HG02571 (cell line): ENCODE results near the gene PIK3R5.
A peak's percentile ranks its signal among the peaks of the same experiment; 100 is the strongest.
"Not testable (repeated sequence)": the region's sequence is repeated elsewhere in the genome, so short reads cannot be mapped to it uniquely, and the experiment has no call there.

ENCODE experiments used
- ATAC-seq: cut with Tn5 transposase; IDR thresholded peaks from one replicate; pipeline ENCODE4 v1.9.1; 2021; ENCODE audit warnings: mild to moderate bottlenecking, moderate library complexity; ENCODE audit not compliant: unreplicated experiment

The PIK3R5 gene

DNA sequence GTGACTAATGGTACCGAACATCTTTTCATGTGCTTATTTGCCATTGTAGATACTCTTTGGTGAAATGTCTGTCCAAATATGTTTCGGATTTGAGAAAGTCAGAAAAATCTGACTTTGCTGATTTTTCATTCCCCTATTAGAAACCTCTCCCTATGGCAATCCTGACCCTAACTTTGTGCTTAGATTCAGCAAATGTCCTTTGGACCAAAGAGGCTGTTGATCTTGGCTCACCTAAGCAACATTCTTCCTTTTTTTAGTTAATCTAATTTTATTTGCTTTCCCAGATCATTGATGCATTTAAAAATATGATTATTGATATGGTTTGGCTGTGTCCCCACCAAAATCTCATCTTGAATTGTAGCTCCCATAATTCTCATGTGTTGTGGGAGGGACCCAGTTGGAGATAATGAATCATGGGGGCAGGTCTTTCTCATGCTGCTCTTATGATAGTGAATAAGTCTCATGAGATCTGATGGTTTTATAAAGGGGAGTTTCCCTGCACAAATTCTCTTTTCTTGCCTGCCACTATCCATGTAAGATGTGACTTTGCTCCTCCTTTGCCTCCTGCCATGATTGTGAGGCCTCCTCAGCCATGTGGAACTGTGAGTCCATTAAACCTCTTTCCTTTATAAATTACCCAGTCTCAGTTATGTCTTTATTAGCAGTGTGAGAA is 22.9 kb upstream of the PIK3R5 start:
- ATAC-seq = not testable (repeated sequence)

GRCh38 chr17:8986295-8986694 is 20.8 kb upstream of the PIK3R5 start:
- ATAC-seq = no peak

DNA sequence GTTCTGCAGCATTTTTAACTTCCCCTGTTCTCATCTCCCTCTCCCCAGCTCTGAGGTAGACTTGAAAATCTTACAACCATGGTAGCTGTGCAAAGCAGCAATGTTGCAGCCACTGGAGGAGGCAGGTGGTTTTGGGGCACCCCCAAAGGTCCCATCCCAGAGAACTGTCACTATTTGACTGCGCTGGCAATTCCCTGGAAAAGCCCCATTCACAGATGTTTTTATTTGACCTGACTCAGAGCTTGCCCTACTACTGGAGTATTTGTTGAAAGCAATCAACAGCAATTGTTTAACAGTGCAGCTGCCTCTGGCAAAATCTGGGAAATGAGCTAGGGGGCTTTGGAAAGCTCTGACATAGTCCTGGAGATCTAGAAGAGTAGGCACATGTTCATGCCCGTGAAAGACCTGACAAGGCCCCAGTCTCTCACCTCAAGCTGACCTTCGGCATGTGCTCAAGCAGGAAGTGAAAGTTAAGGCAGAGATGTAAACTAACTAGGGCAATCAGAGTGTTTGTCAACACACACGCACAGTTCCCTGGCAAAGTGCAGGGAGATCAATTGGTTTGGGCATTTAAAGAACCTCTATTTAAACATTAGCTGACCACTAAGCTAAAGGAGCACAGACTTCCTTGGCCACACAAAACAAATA is 19.7 kb upstream of the PIK3R5 start:
- no peak for ATAC-seq

DNA sequence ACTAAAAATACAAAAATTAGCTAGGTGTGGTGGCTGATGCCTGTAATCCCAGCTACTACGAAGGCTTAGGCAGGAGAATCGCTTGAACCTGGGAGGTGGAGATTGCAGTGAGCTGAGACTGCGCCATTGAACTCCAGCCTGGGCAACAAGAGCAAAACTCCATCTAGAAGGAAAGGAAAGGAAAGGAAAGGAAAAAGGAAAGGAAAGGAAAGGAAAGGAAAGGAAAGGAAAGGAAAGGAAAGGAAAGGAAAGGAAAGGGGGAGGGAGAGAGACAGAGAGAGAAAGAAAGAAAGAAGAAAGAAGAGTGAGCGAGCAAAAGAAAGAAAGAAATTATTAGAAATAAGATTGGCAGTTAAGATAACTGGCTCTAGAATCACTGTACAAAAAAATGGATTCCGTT is 18.7 kb upstream of the PIK3R5 start:
- not testable (repeated sequence) for ATAC-seq

DNA sequence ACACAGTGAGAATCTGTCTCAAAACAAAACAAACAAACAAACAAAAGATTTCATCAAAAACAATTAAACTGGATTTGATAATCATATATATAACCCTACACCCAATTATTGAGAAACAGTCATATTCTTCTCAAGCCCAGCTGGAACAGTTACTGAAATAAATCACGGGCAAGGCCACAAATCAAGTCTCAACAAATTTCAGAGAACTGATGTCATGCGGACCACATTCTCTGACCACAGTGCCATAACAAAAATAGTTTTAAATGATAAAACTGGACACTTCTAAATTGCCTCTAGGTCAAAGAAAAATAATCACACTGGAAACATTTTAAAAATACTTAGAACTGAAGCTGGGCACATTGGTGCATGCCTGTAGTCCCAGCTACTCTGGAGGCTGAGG is 15.9 kb upstream of the PIK3R5 start:
- ATAC-seq = no peak

DNA sequence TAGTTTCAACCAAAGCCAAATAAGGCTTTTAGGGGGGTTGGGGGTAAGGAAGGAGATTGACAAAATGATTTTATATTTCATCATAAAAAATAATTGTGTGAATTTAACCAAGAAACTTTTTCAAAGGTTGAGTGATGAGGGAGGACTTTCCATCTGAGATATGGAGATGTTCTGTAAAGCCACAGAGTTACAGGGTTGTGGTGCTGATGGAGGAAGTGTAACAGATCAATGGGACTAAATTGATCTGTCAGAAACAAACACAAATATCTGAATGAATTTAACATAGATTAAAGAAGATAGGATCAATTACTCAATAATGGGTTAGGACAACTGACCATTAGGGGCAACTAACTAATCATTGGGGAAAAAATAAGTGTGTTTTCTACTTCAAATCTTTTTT is 14.2 kb upstream of the PIK3R5 start:
- ATAC-seq = no peak

DNA sequence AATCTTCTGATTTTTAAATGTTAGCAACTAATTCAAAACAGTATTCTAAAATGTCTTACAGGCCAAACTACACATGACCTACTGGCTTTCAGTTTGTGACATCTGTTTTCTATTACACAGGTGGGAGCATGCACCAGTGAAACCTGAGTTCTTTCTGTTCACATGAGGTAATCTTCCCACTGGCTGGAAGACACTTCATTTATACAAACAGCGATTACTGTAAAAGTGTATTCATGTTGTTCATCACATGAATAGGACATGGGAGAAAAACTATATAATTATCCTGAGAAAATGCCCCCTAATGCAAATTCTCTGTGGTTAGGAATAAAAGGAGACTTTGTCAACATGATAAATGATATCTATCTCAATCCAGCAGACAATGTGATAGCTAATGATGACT is 11.1 kb upstream of the PIK3R5 start:
- no peak for ATAC-seq

DNA sequence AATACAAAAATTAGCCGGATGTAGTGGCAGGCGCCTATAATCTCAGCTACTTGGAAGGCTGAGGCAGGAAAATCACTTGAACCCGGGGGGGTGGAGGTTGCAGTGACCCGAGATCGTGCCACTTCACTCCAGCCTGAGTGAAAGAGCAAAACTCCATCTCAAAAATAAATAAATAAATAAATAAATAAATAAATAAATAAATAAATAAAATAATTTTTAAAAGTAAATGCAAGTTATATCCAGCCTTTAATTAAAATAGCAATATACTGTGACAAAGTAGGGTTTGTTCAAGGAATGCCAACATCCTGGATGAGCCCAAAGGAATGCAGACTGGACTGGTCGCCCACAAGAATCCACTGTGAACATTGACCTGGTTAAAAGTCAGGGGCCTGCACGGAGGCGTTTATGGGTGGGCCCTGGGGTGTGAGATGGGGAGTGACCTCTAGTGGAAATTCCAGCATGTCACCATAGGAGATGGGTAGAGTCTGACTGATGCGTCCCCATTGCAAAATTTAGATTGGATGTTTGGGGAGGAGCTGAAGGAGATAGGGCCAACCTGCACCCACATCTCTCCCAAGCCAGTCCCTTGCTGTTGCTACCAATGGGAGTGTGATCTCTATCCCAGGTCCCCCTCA is 9.7 kb upstream of the PIK3R5 start:
- no peak for ATAC-seq

DNA sequence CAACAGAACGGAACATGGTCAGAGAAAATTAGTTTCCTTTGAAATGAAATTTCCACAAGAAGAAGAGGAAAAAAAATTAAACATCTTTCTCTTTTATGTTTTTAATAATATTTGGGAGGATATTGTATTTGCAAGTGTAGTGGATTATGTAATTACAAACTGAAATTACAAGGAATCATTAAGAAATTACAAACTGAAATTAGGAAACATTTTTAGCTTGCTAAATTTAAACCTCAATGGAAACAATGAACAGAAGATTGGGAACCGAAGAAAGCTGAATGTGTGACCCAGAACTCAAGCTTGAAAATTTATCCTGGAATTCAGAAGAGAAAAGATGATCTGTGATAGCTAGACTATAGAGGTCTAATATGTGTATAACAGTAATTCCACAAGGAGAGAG is 4.4 kb upstream of the PIK3R5 start:
- ATAC-seq = no peak

DNA sequence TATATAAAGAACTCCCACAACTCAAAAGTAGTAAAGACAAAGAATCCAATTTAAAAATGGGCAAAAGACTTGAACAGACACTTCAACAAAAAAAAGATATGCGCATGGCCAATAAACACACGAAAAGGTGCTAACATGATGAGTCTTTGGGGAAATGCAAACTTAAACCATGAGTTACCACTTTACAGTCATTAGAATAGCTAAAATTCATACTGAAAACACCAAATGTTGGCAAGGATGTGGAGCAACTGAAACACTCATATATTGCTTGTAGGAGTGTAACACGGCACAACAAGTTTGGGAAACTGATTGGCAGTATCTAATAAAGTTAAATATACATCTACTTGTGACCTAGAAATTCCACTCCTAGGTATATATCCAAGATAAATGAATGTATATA is 3.0 kb upstream of the PIK3R5 start:
- no peak for ATAC-seq

- ATAC-seq = no peak
Measured at GRCh38 chr17:8967861-8968260, 2.4 kb upstream of the PIK3R5 start.

- ATAC-seq = no peak
Measured at GRCh38 chr17:8966926-8967325, 1.4 kb upstream of the PIK3R5 start.

DNA sequence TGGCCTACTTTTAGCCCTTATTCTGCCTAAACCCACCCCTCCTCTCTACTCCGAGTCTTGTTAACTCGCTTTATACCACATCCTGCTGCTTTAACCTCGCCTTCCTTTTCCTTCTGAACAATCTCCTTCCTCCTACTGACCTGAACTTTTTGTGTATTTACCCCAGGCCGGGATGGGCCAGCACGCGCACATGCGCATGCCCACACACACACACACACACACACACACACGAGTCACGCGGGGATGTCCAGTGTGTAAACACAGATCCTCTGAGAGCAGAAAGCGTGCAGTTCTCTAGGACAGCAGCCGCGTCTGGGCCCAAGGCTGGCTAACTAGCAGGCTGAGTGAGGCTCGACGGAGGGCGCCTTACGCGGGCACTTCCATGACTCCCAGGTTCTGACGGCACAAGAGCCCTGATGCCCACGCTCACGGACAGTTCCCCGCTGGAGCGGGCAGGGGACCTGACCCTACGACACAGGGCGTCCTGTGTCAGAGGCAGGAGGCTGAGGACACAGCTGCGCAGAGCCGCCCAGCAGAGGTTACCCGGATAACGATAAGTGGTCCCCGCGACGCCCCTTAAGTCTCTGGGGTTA is 610 bp downstream of the PIK3R5 start:
- peak; percentile 15 for ATAC-seq

DNA sequence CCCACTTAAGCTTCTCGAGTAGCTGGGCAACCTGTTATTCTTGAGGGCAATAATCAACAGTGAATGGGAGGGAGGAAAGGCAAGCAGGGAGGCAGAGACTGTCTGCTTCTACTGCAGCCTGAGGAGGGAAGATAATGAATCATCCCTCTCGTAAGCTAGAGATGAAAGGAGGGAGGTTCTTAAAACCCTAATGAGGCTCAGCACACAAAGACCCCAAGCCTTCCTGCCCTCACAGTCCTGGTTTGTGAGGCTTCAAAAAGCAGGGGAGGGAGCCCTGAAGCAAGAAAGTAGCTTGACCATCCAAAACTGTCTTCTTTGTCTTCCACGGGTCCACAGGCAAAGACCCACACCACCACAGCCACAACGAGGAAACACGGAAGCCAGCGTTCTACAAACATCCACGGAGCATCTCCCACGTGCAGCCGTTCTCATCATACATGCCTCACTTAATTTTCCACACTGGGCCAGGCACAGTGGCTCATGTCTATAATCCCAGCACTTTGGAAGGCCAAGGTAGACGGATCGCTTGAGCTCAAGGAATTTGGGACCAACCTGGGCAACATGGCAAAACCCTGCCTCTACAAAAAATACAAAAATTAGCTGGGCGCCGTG is 1.8 kb downstream of the PIK3R5 start:
- no peak for ATAC-seq

- no peak for ATAC-seq
Measured at GRCh38 chr17:8963014-8963413, 2.5 kb downstream of the PIK3R5 start.

- no peak for ATAC-seq
Measured at GRCh38 chr17:8961829-8962228, 3.7 kb downstream of the PIK3R5 start.

DNA sequence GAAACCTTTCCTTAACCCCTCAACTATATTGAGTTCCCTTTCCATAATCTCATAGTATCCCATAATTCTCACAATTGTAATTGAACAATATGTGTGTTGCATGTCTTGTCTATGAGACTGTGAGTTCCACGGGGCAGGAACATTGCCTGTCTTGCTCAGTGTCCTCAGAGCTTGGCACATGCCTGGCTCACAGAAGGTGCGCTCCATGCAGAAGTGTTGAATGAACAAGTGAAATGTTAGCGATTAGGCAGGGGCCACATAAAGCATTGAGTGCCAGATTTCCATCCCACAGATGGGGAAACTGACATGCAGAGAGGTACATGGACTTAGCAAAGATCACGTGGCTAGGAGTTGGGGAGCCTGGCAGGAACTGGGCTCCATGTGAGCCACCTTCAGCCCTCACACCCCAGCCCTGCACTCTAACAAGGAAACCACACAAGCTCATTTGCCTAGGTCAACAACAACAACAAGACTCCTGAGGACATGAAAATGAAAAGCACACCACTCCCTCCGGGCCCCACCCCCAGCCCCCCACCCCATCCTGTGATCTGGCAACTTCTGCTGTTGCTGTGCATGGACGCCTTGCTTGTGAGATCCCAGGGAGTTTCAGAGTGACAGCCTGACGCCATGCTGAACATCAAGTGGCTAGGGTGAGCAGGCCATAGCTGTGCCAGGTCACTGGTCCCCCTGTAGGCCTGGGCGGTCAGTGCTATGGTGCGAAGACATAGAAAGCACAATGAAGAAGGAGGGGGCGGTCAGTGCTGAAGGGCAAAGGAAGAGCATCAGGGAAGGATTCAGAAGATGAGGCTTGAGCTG is 5.0 kb downstream of the PIK3R5 start:
- ATAC-seq = no peak

DNA sequence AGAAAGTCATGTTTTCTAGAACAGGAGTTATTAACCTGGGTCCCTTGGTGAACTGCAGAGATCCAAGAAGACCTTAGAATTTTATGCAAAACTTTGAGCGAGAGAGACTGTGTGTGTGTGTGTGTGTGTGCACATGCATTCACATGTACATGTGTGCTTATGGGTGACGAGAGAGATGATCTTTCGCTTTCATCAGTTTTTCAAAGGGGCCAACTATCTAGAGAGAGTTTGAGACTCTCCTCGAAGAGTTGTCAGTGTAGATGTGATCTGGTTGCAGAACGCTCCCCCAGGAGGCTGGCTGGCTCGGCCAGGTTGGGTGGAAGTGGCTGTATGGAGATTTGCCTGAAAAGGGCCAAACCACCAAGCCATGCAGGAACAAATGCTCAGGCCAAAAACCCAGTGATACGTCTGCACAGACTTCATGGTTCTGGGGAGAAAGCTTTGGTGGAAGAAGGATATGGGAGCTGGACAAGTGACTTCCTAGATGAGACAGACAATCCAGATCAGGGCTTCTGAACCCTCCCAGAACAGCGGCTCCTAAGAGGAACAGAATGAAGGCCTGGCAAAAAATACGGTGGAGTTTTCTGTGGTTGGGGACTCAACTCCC is 6.1 kb downstream of the PIK3R5 start:
- no peak for ATAC-seq

GRCh38 chr17:8957721-8958120 is 7.8 kb downstream of the PIK3R5 start:
- ATAC-seq = no peak

GRCh38 chr17:8956465-8956902 is 9.0 kb downstream of the PIK3R5 start:
- peak; percentile 56 for ATAC-seq
